H4 (cell line): Measurements from ENCODE around the gene LCE5A. TPM values are rescaled to one million over a fixed set of nuclear protein-coding genes. Genes with fewer than 3 reads are reported as not detected.

ENCODE experiments used
- DNase-seq: peaks from one replicate; pipeline ENCODE4 v3.0.0-alpha.2; 2015; ENCODE audit warnings: low spot score
- total RNA-seq: library from RNA; depleted of rRNA; stranded (reverse); fragments of >200 nt; shearing (Covaris generic); gene quantifications from 2 replicates; pipeline ENCODE4 v1.2.3, GENCODE V29; 2014; rRNA removed

Gene LCE5A, protein sequence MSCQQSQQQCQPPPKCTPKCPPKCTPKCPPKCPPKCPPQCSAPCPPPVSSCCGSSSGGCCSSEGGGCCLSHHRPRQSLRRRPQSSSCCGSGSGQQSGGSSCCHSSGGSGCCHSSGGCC
- total RNA-seq, result not detected in 2 replicates

DNA sequence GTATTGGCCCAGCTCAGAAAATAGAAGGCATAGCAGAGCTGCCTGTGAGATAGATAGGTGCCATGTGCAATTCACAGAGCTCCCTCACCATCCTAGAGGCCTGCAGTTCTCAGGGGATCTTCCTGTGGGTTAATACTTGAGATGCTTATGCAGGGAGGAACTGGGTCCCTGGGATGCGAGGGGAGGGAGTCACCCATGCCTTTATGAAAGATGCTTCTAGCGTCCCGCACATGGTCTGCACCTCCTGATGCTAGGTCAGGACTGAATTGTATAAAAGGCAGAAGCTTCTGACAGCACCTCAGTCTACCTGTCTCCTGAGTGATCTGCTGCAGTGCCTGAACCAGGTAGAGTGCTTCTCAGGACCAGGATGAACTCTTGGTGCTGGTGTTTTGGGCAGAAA, at the start of gene LCE5A:
LCE5A (plus strand) TSS at position 301 of the 400 bp plus-strand sequence. CDS start 732 bp downstream, outside the sequence.
- no peak for DNase-seq

DNA sequence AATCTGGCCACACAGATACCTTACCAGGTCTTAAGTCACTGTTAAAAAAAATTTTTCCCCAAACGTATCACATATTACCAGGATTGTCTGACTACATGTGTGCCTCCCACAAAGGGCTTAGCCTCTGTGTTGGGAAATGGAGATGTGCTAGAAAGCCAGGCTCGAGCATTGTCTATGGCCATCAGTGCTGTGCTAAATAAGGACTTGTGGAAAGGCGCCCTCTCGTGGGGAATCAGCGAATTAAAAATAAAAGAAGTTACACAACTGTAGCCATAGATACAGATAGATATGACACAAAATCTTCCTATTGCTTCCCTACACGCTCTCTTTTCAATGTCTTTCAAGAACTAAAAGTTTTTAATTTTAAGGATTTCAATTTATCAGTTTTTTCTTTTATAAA, 49.1 kb upstream of the LCE5A start:
- peak; percentile 64 for DNase-seq

DNA sequence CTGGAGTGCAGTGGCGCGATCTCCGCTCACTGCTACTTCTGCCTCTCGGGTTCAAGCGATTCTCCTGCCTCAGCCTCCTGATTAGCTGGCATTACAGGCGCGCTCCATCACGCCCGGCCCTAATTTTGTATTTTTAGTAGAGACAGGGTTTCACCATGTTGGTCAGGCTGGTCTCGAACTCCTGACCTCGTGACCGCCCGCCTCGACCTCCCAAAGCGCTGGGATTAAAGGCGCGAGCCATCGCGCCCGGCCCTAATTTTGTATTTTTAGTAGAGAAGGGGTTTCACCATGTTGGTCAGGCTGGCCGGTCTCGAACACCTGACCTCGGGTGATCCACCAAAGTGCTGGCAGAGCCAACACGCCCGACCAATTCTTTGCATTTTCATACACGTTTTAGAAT, 48.0 kb upstream of the LCE5A start:
- no peak for DNase-seq

DNA sequence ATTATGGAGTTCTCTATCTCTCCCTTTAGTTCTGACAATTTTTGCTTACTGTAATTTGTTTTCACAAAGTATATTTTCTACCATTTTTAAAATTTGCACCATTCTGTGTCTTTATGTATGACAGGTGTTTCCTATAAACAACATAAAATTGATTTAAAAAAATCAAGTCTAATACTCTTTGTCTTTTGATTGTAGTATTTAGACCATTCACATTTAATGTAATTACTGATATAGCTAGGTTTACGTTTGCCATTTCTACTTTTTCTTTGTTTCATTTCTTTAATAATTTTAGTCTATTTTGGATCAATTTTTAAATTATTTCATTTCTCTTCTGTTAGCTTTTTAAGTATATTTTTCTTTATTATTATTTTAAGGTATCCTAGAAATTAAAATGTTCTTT, 44.4 kb upstream of the LCE5A start:
- no peak for DNase-seq

DNA sequence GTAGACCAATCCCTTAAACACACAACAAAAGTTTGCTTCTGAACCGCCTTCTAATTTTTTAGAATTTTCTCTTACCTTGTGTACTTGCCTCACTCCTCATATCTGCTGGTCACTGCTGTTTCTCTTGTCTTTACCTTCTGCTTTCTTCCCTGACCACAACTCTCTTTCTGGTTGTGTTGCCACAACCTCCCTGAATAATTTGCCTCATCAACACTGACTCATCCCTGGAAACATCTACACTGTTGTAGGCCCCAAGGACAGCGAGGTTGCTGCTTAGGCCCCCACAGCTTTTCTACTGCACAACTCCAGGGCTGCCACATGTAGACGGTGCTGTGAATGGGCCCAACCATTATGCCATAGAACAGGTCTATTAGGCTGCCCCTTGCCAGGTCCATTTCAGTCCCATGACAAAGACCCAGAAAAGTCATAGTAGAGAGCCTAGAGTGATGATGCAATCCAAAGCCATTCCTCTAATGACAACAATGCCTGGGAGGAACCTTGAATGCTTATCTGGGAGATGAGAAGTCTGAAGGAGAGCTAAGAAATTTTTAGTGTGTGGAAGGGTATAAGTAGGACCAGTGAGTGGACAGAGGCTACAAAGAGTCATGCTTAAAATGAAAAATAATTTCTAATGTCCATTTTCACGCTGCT, 36.6 kb upstream of the LCE5A start:
- no peak for DNase-seq

DNA sequence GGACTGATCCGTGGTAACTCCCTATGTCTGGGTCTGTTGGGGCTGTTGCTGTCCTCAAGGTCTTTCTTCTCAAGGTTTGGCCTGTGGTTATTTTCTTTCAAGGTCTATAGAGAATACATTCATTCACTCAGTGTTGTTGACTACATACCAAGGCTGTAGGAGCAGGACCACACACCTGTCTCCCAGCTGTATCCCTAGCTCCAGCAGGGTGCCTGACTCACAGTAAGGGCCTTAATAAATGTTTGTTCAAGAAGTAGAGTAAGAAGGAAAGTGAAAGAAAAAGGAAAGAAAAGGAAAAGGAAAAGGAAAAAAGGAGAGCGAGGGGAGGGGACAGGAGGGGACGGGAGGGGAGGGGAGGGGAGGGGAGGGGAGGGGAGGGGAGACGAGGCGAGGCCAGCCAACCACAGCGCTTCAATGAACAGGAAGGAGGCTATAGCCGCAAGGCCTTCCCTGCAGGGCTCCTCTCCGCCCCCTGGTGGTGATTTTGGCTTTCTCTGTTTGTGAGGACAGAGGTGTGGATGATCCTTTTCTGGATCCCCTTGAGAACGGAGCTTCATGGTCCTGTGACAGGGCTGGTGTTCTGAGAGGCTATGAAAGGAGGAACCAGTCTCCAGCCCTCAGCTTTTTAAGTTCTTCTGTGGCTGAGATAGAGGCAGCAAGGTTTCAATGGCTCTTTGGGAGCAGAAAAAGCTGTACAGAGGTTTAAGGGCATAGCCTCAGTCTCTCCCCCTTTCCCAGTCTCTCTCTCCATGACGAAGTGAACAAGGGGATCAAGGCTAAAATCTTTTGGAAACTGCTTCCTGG, 30.6 kb upstream of the LCE5A start:
- DNase-seq, result peak; percentile 80

DNA sequence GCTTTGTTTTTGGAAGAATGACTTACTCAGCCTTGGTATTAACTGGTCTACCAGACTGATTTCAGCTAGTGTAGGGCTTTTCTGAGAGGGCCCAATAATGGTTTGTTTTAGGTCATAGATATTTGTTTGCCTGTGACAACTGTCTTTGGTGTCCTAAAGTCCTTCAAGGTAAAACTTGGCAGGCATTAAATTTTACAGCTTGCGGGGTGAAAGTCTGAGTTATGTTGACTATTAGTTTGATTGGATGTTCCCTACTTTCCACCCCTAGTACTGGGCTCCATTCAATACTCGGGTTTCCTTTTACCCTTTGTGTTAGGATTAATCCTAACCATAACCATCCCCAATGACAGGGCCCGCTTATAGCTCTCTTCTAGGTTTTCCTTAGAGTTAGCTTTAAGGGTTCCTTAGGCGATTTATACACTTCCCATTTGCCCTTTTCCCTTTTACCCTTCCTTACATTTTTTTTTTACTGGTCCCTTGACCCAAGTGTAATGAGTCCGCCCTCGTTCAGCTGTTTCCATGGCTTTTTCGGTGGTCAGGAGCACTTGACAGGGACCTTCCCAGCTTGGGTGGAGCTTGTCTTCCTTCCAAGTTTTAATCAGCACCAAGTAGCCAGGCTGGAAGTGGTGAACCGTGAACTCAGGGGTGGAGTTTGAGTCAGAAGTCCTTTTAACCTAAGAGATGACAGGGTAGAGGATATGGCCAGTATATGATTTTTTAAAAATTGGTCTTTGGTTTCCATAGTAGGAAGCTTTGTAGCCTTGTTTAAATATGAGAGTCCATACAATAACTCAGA, 28.5 kb upstream of the LCE5A start:
- DNase-seq, result no peak

DNA sequence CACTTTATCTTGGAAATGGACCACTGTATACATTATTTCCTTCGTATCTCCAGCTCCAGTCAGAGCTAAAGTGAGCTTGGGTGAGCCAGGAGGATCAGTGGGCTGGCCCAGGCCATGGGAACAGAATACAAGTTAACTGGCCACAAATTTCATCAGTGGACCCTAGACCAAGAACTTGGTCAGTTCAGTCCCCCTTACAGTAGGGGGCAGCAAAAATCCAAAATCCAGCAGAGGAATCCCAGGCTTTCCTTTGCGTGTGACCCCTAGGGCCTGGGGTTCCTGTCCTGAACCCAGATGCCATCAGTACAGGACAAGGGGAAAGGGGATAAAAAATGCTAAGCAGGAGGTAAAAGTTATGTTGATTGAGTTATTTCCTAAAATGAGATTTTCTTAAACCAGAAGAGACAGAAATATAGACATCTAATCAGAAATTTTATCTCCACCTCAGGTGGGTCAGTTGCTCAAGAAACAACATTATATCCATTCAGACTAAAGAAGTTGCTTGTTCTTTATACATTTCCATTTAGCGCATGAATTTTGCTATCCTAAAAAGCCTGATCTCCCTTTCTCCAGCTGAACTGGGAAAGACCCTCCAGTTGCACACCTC, 24.1 kb upstream of the LCE5A start:
- no peak for DNase-seq

DNA sequence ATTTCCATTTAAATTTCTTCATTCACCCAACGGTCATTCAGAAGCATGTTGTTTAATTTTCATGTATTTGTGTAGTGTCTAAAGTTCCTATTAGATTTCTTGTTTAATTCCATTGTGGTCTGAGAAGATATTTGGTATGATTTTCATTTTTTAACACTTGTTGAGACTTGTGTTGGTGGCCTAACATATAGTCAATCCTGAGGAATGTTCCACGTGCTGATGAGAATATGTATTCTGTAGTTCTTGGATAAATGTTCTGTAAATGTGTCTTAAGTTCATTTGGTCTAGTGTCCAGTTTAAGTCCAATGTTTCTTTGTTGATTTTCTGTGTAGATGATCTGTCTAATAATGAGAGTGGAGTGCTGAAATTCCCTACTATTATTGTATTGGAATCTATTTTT, 22.7 kb upstream of the LCE5A start:
- DNase-seq, result no peak

DNA sequence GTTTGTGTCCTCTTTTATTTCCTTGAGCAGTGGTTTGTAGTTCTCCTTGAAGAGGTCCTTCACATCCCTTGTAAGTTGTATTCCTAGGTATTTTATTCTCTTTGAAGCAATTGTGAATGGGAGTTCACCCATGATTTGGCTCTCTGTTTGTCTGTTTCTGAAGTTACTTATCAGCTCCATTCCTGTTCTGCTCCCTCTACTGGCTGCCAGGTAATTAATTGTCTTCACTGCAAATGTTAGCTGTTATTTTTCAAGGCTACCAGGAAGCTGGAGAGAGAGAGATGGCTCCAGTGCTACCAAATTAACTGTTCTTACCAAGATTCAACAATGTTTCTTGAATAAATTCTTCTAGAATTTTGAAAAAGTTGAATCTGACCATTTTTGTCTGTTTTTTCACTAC, 19.1 kb upstream of the LCE5A start:
- peak; percentile 24 for DNase-seq

DNA sequence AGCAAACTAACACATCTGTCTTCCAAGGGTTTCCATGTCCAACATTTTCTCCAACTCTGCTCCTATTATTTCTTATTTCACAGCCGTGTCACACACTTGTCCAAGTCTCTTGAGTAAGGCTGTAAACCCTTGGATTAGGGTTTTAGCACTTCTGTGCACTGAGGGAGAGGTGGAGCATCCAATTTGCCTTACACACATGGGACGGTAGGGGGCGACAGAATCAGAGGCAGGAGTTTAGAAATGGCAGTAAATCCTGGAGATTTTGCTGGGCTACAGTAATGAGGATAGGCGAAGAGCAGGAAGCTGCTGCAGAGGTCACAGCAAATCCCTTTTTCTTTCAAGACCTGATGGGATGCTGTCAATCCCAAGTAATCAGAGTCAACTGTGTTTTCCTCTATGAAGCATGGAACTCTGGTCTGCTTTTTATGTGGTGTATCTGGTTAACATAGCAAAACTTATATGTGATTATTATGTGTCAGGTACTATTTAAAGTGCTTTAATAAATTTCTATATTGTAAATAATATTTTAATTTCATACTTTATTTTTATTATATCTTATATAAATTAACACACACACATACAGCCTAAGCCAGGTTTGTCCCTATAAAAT, 15.4 kb upstream of the LCE5A start:
- DNase-seq, result peak; percentile 55

DNA sequence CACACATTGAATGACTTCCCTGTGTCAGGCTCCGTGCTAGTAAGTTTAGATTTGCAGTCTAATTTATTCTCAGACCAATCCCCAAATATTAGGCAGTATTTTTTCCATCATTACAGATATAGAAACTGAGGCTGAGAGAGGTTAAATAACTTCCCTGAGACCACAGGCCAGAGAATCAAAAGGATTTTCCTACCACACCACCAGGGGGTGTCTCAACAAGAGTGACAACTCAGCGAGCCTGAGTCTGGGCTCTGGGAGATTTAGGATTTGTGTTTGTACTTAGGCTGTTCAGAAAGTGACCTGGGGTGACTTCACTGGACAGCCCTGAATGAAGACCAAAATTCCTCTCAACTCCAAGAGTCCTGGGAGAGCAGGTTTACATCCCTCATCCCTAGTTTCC, 13.3 kb upstream of the LCE5A start:
- DNase-seq, result no peak

DNA sequence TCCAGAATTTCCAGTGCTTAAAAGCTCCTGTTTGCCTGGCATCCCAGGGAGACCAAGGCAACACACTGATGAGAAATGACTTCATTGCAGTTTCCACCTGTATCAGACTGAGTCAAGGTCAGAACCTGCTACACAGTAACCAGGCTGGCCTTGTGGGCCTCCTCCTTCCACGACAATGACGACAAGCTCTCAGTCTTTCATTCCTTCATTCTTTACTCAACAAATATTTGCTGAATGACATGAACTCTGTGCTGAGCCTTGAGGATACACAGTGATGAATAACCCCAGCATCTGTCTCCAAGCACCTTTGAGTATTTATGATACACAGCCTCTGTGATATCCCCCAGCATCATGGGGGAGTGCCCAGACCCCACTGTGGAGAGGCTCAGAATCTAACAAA, 8.9 kb upstream of the LCE5A start:
- DNase-seq, result no peak

DNA sequence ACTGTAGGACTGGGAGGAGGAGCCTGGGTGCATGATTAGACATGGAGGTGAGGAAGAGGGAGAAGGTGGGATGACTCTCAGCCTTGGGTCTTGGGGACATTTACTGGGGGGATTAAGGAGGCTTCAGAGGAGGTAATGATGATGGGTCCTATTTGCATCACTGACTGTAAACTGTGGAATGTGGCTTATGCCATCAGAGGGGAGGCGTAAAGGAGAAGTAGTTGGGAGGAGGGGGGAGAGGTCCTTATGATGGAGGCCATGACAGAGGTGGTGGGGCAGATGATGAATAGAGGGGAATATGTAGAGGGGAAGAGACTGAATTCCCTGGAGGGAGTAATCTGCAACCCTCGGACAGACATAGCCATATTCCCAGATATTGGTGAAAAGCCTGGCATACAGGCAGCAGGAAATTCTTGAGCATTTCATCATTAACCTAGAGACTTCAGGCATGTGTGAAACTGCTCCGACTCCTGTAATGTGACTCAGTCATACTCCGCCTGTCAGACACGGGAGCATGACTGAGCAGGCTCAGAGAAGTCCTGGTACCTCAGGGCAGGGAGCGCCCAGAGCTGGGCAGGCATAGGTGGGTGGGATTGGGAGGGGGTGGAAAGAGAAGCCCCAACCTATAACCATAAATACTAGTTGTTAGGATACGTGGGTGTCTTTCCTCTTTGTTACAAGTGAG, 8.0 kb upstream of the LCE5A start:
- no peak for DNase-seq

DNA sequence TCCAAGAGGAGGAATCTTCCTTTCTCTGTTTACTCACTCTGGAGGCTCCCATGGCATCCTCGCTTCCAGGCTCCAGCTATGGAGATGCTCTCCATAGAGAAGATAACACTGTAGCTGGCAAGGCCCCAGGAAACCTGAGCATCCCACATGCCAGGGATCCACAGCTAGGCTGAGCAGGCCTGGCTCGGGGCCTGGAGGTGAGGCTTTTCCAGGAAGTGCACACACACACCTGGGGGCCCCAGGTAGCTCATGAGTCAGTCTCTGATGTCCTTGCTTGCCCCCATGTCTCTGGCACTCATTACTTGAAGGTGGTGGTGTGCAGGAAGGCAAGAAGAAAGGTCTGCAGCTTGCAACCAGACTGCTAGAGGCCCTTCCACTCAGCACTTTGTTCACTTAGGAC, 5.5 kb upstream of the LCE5A start:
- DNase-seq, result no peak

DNA sequence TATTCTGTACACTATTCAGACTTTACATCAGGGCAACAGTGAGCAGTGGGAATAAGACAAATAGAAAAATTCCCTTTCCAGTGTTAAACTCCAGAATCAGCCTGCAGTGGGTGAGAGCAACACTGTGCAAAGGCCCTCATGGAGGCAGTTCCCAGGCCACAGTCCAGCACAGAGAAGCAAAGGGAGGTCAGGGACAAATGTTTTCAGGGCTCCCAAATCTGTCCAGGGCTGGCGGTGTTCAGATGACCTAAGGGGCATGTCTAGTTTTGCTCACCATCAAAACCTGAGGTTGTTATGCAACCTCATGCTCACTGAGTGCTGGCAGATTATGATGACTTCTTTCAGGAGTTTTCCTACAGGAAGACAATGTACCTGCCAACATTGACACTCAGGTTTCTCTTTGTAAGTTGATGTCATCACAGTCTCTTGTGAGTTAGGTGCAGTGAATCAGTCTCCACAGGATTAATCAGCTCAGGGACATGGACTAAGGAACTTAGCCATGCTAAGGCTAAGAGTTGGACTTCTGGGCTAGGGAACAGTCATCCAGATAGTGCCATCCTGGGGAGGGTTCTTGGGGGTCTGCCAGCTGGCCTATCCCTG, 3.6 kb upstream of the LCE5A start:
- DNase-seq, result no peak

DNA sequence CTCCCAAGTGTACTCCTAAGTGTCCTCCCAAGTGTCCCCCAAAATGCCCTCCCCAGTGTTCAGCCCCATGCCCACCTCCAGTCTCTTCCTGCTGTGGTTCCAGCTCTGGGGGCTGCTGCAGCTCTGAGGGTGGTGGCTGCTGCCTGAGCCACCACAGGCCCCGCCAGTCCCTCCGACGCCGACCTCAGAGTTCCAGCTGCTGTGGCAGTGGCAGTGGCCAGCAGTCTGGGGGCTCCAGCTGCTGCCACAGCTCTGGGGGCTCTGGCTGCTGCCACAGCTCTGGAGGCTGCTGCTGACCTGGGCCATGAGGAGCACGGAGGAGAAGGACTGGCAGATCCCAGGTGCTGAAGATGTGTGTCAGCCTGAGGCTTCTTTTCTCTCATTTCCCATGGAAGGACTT, 993 bp downstream of the LCE5A start:
- no peak for DNase-seq

DNA sequence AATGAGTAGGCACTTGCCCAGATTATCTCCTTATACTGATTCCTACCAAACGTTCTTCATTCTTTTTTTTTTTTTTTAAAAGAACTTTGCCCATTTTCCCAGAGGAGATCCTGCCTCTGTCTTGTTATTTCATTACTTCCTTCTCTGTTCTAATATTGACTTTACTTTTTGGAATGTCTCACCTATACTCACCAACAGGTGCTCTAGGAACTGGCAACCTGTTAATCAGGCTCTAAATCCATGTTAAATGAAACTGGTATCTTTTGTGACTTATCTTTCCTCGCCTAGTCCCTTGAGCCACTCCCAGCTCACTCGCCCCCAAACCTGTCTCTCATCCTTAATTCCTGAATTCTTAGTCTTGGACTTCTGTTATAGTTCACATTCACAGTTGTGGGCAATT, 2.5 kb downstream of the LCE5A start:
- no peak for DNase-seq

DNA sequence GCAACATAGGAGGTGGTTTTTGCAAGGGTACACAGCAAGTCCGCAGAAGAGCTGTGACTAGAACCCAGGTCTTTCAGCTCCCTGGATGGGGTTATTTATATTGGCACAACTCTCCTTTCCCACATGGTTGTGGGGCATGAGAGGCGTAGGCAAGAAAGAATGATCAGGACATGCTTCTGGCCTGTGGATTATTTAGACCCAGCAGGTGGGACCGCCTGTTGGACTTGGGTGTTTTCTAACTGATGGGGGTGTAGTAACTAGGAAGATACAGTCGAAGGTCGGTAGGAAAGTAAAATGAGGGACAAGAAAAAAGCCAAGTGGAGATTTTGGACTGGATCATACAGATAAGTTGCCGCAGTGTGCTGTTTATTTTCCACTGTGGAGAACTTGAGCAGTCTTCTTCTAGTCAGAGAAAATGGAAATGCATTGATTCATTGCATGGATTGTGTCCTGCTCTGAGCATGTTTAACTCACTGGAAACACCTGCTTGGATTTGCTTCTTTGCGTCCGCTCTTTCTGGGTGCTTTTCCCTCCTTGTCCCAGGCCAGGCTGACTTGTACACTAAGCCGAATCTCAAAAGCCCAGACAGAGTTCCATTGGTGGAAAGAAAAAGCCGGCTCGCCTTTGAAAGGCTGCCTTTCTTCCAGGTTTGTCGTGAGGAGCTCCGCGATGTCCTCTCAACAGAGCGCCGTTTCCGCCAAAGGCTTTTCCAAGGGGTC, 4.3 kb downstream of the LCE5A start:
- DNase-seq, result no peak

DNA sequence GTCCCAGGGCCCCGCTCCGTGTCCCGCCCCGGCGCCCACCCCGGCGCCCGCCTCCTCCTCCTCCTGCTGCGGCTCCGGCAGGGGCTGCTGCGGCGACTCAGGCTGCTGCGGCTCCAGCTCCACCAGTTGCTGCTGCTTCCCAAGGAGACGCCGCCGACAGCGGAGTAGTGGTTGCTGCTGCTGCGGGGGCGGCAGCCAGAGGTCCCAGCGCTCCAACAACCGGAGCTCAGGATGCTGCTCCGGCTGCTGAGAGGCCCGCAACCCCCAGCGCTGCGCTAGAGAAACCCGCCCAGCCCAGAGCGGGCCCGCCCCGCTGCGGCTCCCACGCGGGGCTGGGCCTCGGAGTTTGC, 4.8 kb downstream of the LCE5A start:
- no peak for DNase-seq
